Breast epithelium (tissue), 4 donors: ENCODE results near the gene NOL4L. TPM values are rescaled to one million over a fixed set of nuclear protein-coding genes. Genes with fewer than 3 reads are reported as not detected.
A peak's percentile ranks its signal among the peaks of the same experiment; 100 is the strongest.

Source experiments
- DNase-seq, 2 donors: peaks; one replicate each; pipeline ENCODE4 v3.0.0-alpha.2; 2019; ENCODE audit warnings: low spot score in 2 of 2
- H3K27ac ChIP-seq, 2 donors: fragments of 200-600 bp; sonication (generic) in 1 of 2; one replicate each; pipeline ENCODE4 v1.5.1; 2016 to 2019; ENCODE audit warnings: mild to moderate bottlenecking in 1 of 2
- H3K27me3 ChIP-seq, 2 donors: fragments of 200-600 bp; sonication (generic) in 1 of 2; one replicate each; pipeline versions ENCODE4 v1.5.1 to v1.6.0; 2017 to 2019; ENCODE audit warnings: control low read depth in 1 of 2, mild to moderate bottlenecking in 1 of 2
- H3K36me3 ChIP-seq: fragments of 200-600 bp; one replicate; pipeline ENCODE4 v1.5.1; 2019
- H3K4me1 ChIP-seq, 2 donors: fragments of 200-600 bp; sonication (generic); one replicate each; pipeline ENCODE4 v1.5.1; 2016 to 2019; ENCODE audit warnings: control low read depth in 1 of 2
- H3K4me3 ChIP-seq, 3 donors: fragments of 200-600 bp; sonication (generic); 1 replicate in 2 of 3; 2 replicates in 1 of 3; pipeline ENCODE4 v1.5.1; 2016 to 2019; ENCODE audit warnings: mild to moderate bottlenecking in 3 of 3, moderate library complexity in 2 of 3
- H3K9me3 ChIP-seq, 2 donors: fragments of 200-600 bp; sonication (generic) in 1 of 2; one replicate each; pipeline ENCODE4 v1.5.1; 2016 to 2019; ENCODE audit warnings: control low read depth in 1 of 2
- CTCF ChIP-seq, 3 donors: fragments of 450-650 bp; IDR thresholded peaks; one replicate each; pipeline ENCODE4 v1.5.1; 2016 to 2017; ENCODE audit warnings: antibody characterized with exemption in 3 of 3, mild to moderate bottlenecking in 3 of 3, moderate library complexity in 3 of 3
- POLR2A ChIP-seq: fragments of 450-650 bp; IDR thresholded peaks from one replicate; pipeline ENCODE4 v1.6.1; 2016; ENCODE audit warnings: antibody characterized with exemption, mild to moderate bottlenecking, moderate library complexity
- POLR2AphosphoS5 ChIP-seq, 3 donors: sonication (generic); formaldehyde crosslinking; IDR thresholded peaks; one replicate each; pipeline ENCODE4 v1.6.1; 2017; ENCODE audit warnings: antibody characterized with exemption in 3 of 3
- intact Hi-C: fragments of 100-400 bp; cut with DNase I; formaldehyde crosslinking; loops from one replicate; pipeline ENCODE4 v1.15.1; 2023; ENCODE audit warnings: low total_unique reads
- total RNA-seq, 3 donors: library from RNA; depleted of rRNA; stranded (reverse); fragments of >200 nt; gene quantifications; one replicate each; pipeline ENCODE4 v1.1.0, GENCODE V29; 2016

NOL4L gene
- total RNA-seq, 3 donors from 2014 or later = 3.7 to 18.4 (median 15.8) TPM

GRCh38 chr20:32483351-32484224 lies 101.5 kb downstream of the NOL4L start:
- DNase-seq = peak in 1 of 2 donors; percentile 70
- peak overlapping the region; percentile 72 to 99 (median 93) for H3K4me3 ChIP-seq
- no peaks in the 10 kb centered on the region for H3K9me3 ChIP-seq
- no peaks in the 10 kb centered on the region for H3K27me3 ChIP-seq
- H3K4me1 ChIP-seq = peaks cover 0 to 5% of the 10 kb centered on the region in 2 donors
- H3K36me3 ChIP-seq = no peaks in the 10 kb centered on the region
- intact Hi-C loops = no loop called here
- peak overlapping the region; percentile 84 to 96 for H3K27ac ChIP-seq
- TF ChIP-seq CTCF (IDR thresholded peaks at IDR 0.05) (no peak), POLR2A (no peak), POLR2AphosphoS5 (IDR thresholded peaks at IDR 0.05) (no peak)

DNA sequence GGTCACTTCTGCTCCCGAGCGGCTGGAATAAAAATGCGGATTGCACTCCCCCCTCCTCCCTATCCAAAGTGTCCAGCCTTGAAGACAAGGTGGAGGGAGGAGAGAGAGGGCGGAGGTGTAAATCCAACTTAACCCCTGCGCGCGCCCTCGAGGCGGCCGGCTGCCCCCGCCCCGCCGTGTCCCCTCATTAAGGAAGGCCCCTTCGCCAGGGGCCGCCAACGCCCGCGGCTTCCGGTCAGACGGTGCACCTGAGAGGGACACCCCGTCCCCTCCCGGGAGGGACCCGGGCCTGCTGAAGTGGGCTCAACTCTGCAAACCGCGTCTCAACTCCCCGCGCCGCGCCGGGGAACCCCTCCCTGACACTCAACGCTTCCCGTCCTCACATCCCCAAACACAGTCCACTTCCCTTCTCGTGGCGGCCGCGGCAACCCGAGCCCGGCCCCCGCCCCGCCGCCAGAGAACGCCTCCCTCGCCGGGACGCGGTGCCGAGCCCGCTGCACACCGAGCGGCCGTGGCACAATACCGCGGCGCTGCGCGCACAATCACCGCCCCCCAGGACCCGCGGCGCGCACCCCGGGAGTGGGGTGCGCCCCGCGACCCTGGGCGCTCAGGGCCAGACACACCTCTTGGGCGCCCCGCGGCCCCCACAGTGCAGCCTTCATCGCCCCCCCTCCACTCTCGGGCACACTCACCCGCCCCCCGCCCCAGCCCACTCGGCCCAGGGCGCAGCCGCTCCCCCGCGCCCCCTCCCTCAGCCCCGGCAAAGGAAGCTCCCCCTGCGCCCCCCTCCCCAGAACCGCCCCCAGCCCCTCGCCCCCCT lies 102.5 kb downstream of the NOL4L start:
- Histone ChIP-seq H3K4me3 (peak overlapping the region; percentile 72 to 99 (median 93)), H3K9me3 (no peaks in the 10 kb centered on the region), H3K27ac (peak overlapping the region; percentile 84 to 96), H3K4me1 (peaks cover 0 to 5% of the 10 kb centered on the region in 2 donors), H3K36me3 (no peaks in the 10 kb centered on the region), H3K27me3 (no peaks in the 10 kb centered on the region)
- TF ChIP-seq POLR2A (no peak), POLR2AphosphoS5 (IDR thresholded peaks at IDR 0.05) (no peak), CTCF (IDR thresholded peaks at IDR 0.05) (no peak)
- no peak for DNase-seq
- intact Hi-C loops = no loop called here

- Histone ChIP-seq H3K36me3 (no peaks in the 10 kb centered on the region), H3K27ac (peak overlapping the region; percentile 84 to 96), H3K4me1 (peaks cover under 1 to 5% of the 10 kb centered on the region in 2 donors), H3K9me3 (no peaks in the 10 kb centered on the region), H3K27me3 (no peaks in the 10 kb centered on the region), H3K4me3 (peak overlapping the region; percentile 72 to 99 (median 93))
- TF ChIP-seq POLR2AphosphoS5 (IDR thresholded peaks at IDR 0.05) = no peak
- no peak for TF ChIP-seq CTCF (IDR thresholded peaks at IDR 0.05)
- no peak for TF ChIP-seq POLR2A
- intact Hi-C loops = no loop called here
- no peak for DNase-seq
Observed at GRCh38 chr20:32482143-32482441, 103.0 kb downstream of the NOL4L start.

DNA sequence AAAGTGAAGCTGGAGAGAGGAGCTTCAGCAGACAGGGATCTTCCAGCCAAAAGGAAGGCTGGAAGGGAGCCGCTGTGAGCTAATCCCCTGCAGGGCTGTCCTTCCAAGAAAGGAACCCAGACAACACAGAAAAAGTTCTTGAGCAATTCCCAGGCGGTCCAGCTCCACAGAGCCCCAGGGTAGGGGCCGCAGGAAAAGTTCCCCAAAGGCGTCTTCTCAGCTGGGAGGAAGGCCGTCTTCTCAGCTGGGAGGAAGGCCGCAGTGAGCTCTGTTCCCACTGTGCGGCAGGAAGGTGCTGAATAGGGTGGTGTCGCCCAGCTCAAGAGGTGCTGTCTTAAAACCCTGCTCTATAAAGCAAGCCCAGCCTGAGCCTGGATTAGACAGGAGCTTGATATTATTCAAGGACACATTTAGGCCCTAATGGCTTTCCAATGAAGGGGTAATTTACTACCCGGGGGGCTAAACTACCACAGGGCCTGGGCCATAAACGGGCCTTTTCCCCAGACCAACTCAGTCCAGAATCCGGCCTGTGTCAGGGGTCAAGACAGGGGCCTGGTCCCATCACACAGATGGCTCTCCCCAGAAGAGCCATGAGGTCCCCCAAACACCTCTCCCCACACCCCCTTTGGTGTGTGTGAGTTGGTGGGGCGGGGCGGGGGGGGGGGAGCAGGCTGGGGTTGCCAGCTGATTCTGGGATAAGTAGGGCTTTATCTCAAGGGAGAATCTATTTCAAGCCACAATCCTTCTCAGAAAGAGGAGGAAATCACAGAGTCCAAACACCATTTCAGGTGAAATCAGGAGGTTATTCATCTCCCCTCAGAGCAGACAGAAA lies 103.6 kb downstream of the NOL4L start:
- no peak for DNase-seq
- no peaks in the 10 kb centered on the region for H3K9me3 ChIP-seq
- H3K4me3 ChIP-seq = peak overlapping the region in 2 of 3 donors; percentile 93 to 99
- no peak for TF ChIP-seq POLR2A
- TF ChIP-seq CTCF (IDR thresholded peaks at IDR 0.05) = no peak
- TF ChIP-seq POLR2AphosphoS5 (IDR thresholded peaks at IDR 0.05) = no peak
- peaks cover 5 to 6% of the 10 kb centered on the region in 2 donors for H3K4me1 ChIP-seq
- no peaks in the 10 kb centered on the region for H3K36me3 ChIP-seq
- peak overlapping the region; percentile 84 to 96 for H3K27ac ChIP-seq
- intact Hi-C loops = no loop called here
- H3K27me3 ChIP-seq = no peaks in the 10 kb centered on the region
